H9 (cell line): Measurements from ENCODE around the gene KCNAB1. TPM values are rescaled to one million over a fixed set of nuclear protein-coding genes. Genes with fewer than 3 reads are reported as not detected.

Experiments
- DNase-seq: peaks from one replicate; pipeline ENCODE4 v3.0.0-alpha.2; 2017
- H2AFZ ChIP-seq: one replicate; pipeline ENCODE4 v1.6.1; 2013; ENCODE audit warnings: mild to moderate bottlenecking, low read length, control low read depth, moderate library complexity
- H2AK5ac ChIP-seq: 2 replicates; pipeline ENCODE4 v1.6.1; 2013; ENCODE audit warnings: low read length, control low read depth, mixed read lengths; ENCODE audit not compliant: insufficient read length
- H2BK120ac ChIP-seq: one replicate; pipeline ENCODE4 v1.6.1; 2013; ENCODE audit warnings: low read depth, mild to moderate bottlenecking, low read length, control low read depth, inconsistent platforms; ENCODE audit not compliant: poor library complexity, severe bottlenecking
- H2BK12ac ChIP-seq: 2 replicates; pipeline ENCODE4 v1.6.1; 2013; ENCODE audit warnings: low read length, control low read depth, mixed read lengths, low read depth; ENCODE audit not compliant: insufficient read length
- H2BK15ac ChIP-seq: 2 replicates; pipeline ENCODE4 v1.6.1; 2013; ENCODE audit warnings: low read depth, low read length, control low read depth
- H2BK20ac ChIP-seq: one replicate; pipeline ENCODE4 v1.6.1; 2013; ENCODE audit warnings: low read depth, mild to moderate bottlenecking, low read length, control low read depth, inconsistent platforms; ENCODE audit not compliant: poor library complexity, severe bottlenecking
- H2BK5ac ChIP-seq: 2 replicates; pipeline ENCODE4 v1.6.1; 2013; ENCODE audit warnings: low read length, control low read depth, mixed read lengths; ENCODE audit not compliant: insufficient read length
- H3K14ac ChIP-seq: 2 replicates; pipeline ENCODE4 v1.6.1; 2013; ENCODE audit warnings: low read length, control low read depth; ENCODE audit not compliant: insufficient read depth
- H3K18ac ChIP-seq: 2 replicates; pipeline ENCODE4 v1.6.1; 2013; ENCODE audit warnings: low read depth, mild to moderate bottlenecking, mixed read lengths, low read length, control low read depth; ENCODE audit not compliant: insufficient read length
- H3K23ac ChIP-seq: 2 replicates; pipeline ENCODE4 v1.6.1; 2013; ENCODE audit warnings: low read length, control low read depth, mixed read lengths, low read depth; ENCODE audit not compliant: insufficient read length
- H3K23me2 ChIP-seq: 2 replicates; pipeline ENCODE4 v1.6.1; 2013; ENCODE audit warnings: low read depth, mild to moderate bottlenecking, mixed read lengths, low read length, control low read depth; ENCODE audit not compliant: insufficient read length, poor library complexity, severe bottlenecking
- H3K27ac ChIP-seq: 2 replicates; pipeline ENCODE4 v1.5.1; 2013; ENCODE audit warnings: low read length, control low read depth, mixed read lengths, low read depth; ENCODE audit not compliant: insufficient read length
- H3K27me3 ChIP-seq: 2 replicates; pipeline ENCODE4 v1.6.1; 2013; ENCODE audit warnings: low read length, control low read depth, inconsistent platforms; ENCODE audit not compliant: insufficient read depth
- H3K4ac ChIP-seq: 2 replicates; pipeline ENCODE4 v1.6.1; 2013; ENCODE audit warnings: low read depth, mild to moderate bottlenecking, control low read depth, inconsistent platforms, low read length, moderate library complexity
- H3K4me1 ChIP-seq: 2 replicates; pipeline ENCODE4 v1.6.1; 2013; ENCODE audit warnings: low read length, control low read depth, inconsistent platforms; ENCODE audit not compliant: insufficient read depth
- H3K4me2 ChIP-seq: 2 replicates; pipeline ENCODE4 v1.6.1; 2013; ENCODE audit warnings: low read length, control low read depth, mixed read lengths; ENCODE audit not compliant: insufficient read length, insufficient read depth
- H3K56ac ChIP-seq: 2 replicates; pipeline ENCODE4 v1.6.1; 2013; ENCODE audit warnings: low read depth, mild to moderate bottlenecking, mixed read lengths, low read length, control low read depth; ENCODE audit not compliant: insufficient read length
- H3K79me1 ChIP-seq: 2 replicates; pipeline ENCODE4 v1.6.1; 2013; ENCODE audit warnings: low read depth, mild to moderate bottlenecking, moderate library complexity, low read length, control low read depth, inconsistent platforms; ENCODE audit not compliant: insufficient read depth, poor library complexity, severe bottlenecking
- H3K79me2 ChIP-seq: 2 replicates; pipeline ENCODE4 v1.6.1; 2013; ENCODE audit warnings: low read length, control low read depth, inconsistent platforms; ENCODE audit not compliant: insufficient read depth
- H3K9ac ChIP-seq: 2 replicates; pipeline ENCODE4 v1.6.1; 2013; ENCODE audit warnings: low read length, control low read depth, mixed read lengths; ENCODE audit not compliant: insufficient read length; ENCODE audit errors: extremely low read depth
- H3K9me3 ChIP-seq: one replicate; pipeline ENCODE4 v1.6.1; 2013; ENCODE audit warnings: low read depth, low read length, inconsistent platforms; ENCODE audit not compliant: control insufficient read depth
- H3T11ph ChIP-seq: one replicate; pipeline ENCODE4 v1.6.1; 2013; ENCODE audit warnings: mild to moderate bottlenecking, low read length, control low read depth, inconsistent platforms
- H4K20me1 ChIP-seq: one replicate; pipeline ENCODE4 v1.6.1; 2013; ENCODE audit not compliant: control insufficient read depth, insufficient read length, insufficient read depth
- H4K5ac ChIP-seq: 2 replicates; pipeline ENCODE4 v1.6.1; 2013; ENCODE audit warnings: low read depth, mild to moderate bottlenecking, mixed read lengths, low read length, control low read depth; ENCODE audit not compliant: insufficient read length
- H4K8ac ChIP-seq: replicated peaks from 2 replicates; pipeline ENCODE4 v1.6.1; 2013; ENCODE audit warnings: low read length, control low read depth, mixed read lengths, low read depth; ENCODE audit not compliant: insufficient read length
- H4K91ac ChIP-seq: 2 replicates; pipeline ENCODE4 v1.6.1; 2013; ENCODE audit warnings: low read depth, mild to moderate bottlenecking, moderate library complexity, mixed read lengths, low read length, control low read depth; ENCODE audit not compliant: insufficient read length
- H3K27ac Mint-ChIP-seq, 3 experiments: 2 replicates in 2 of 3; 3 replicates in 1 of 3; pipeline ENCODE4 v1.8.0; 2020 to 2021; ENCODE audit warnings: mixed read lengths in 3 of 3, mild to moderate bottlenecking in 1 of 3, moderate library complexity in 1 of 3
- H3K27me3 Mint-ChIP-seq: 2 replicates; pipeline ENCODE4 v1.8.0; 2021; ENCODE audit warnings: low read depth, mild to moderate bottlenecking, moderate library complexity, mixed read lengths
- H3K36me3 Mint-ChIP-seq, 3 experiments: 2 replicates in 2 of 3; 3 replicates in 1 of 3; pipeline ENCODE4 v1.8.0; 2020 to 2021; ENCODE audit warnings: low read depth in 3 of 3, mixed read lengths in 3 of 3; ENCODE audit not compliant: insufficient read depth in 1 of 3
- H3K4me1 Mint-ChIP-seq, 2 experiments: 2 replicates each; pipeline ENCODE4 v1.8.0; 2020; ENCODE audit warnings: mixed read lengths in 2 of 2
- H3K4me3 Mint-ChIP-seq, 2 experiments: 2 replicates in 1 of 2; 3 replicates in 1 of 2; pipeline ENCODE4 v1.8.0; 2020 to 2021; ENCODE audit warnings: mild to moderate bottlenecking in 2 of 2, mixed read lengths in 2 of 2, moderate library complexity in 1 of 2
- H3K9me3 Mint-ChIP-seq, 2 experiments: 2 replicates in 1 of 2; 3 replicates in 1 of 2; pipeline ENCODE4 v1.8.0; 2020; ENCODE audit warnings: mild to moderate bottlenecking in 2 of 2, mixed read lengths in 2 of 2, moderate library complexity in 1 of 2
- total RNA-seq: library from RNA; stranded (reverse); gene quantifications from 2 replicates; pipeline ENCODE4 v1.2.1, GENCODE V29; 2021
- TF ChIP-seq, protein P1 (sequence below): fragments of 200-600 bp; sonication (generic); conservative IDR thresholded peaks from 3 replicates; pipeline ENCODE4 v1.8.0; 2021; ENCODE audit warnings: antibody characterized with exemption, mild to moderate bottlenecking

KCNAB1 gene
- total RNA-seq, 1 experiment from 2014 or later: 3.7 TPM

DNA sequence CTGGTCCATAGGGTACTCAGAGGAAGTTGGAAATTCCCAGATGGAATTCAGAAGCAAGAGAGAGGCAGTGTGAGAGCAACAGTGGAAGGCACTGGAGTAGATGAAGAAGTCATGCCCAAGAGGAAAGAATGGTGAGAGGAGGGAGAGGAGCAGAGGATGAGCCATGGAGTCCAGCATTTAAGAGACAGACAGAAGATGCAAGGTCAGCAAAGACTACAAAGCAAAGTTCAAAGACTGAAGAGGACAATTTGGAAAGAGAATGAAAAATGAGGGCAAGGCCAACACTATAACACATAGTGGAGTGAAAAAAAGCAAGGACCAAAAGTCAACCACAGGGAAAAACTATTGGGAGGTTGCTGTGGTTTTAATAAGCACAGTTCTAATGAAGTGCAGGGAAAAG is 255.8 kb downstream of the KCNAB1 start:
- Histone ChIP-seq H3K23ac (no peak overlapping the region), H3K79me1 (no peaks in the 10 kb centered on the region), H2AFZ (no peak overlapping the region), H3K4me2 (no peak overlapping the region), H4K8ac (no peak overlapping the region), H2BK5ac (no peak overlapping the region), H3K9ac (no peak overlapping the region), H4K5ac (no peak overlapping the region), H3K4ac (no peak overlapping the region), H2BK12ac (no peak overlapping the region), H2AK5ac (no peak overlapping the region), H4K91ac (no peak overlapping the region), H2BK120ac (no peak overlapping the region), H3K23me2 (no peaks in the 10 kb centered on the region), H3T11ph (no peak overlapping the region), H3K4me1 (peaks cover 5% of the 10 kb centered on the region; the same call in 1 of the 2 replicates), H2BK15ac (no peak overlapping the region), H3K27me3 (no peaks in the 10 kb centered on the region), H3K27ac (no peak overlapping the region), H4K20me1 (no peaks in the 10 kb centered on the region), H3K18ac (no peak overlapping the region), H3K14ac (no peak overlapping the region), H3K9me3 (no peaks in the 10 kb centered on the region), H3K56ac (no peak overlapping the region), H3K79me2 (no peaks in the 10 kb centered on the region), H2BK20ac (no peak overlapping the region)
- Mint-ChIP-seq H3K4me1 (peaks cover 33 to 34% of the 10 kb centered on the region in 2 experiments), H3K36me3 (peaks cover 0 to 2% (median 0%) of the 10 kb centered on the region in 3 experiments; a peak in 1 of 7 replicates), H3K27me3 (no peaks in the 10 kb centered on the region; the same call in 1 of the 2 replicates), H3K9me3 (no peaks in the 10 kb centered on the region; a peak in 1 of 5 replicates), H3K4me3 (no peak overlapping the region), H3K27ac (no peak overlapping the region)
- TF ChIP-seq, protein P1, sequence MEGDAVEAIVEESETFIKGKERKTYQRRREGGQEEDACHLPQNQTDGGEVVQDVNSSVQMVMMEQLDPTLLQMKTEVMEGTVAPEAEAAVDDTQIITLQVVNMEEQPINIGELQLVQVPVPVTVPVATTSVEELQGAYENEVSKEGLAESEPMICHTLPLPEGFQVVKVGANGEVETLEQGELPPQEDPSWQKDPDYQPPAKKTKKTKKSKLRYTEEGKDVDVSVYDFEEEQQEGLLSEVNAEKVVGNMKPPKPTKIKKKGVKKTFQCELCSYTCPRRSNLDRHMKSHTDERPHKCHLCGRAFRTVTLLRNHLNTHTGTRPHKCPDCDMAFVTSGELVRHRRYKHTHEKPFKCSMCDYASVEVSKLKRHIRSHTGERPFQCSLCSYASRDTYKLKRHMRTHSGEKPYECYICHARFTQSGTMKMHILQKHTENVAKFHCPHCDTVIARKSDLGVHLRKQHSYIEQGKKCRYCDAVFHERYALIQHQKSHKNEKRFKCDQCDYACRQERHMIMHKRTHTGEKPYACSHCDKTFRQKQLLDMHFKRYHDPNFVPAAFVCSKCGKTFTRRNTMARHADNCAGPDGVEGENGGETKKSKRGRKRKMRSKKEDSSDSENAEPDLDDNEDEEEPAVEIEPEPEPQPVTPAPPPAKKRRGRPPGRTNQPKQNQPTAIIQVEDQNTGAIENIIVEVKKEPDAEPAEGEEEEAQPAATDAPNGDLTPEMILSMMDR: no peak
- no peak for DNase-seq
